Kidney epithelial cell (primary cell): ENCODE measurements around the gene SRPK2. TPM values are rescaled to one million over a fixed set of nuclear protein-coding genes. Genes with fewer than 3 reads are reported as not detected.

ENCODE experiments used
- DNase-seq: peaks from one replicate; pipeline ENCODE4 v3.0.0-alpha.2; 2010; ENCODE audit warnings: low read depth
- H3K27me3 ChIP-seq: 2 replicates; pipeline ENCODE4 v1.6.0; 2011; ENCODE audit warnings: low read length; ENCODE audit not compliant: control insufficient read depth, insufficient read depth
- H3K36me3 ChIP-seq: 2 replicates; pipeline ENCODE4 v1.5.1; 2011; ENCODE audit warnings: low read length; ENCODE audit not compliant: control insufficient read depth, insufficient read depth
- H3K4me3 ChIP-seq: 2 replicates; pipeline ENCODE4 v1.5.1; 2011; ENCODE audit warnings: low read depth, mild to moderate bottlenecking, control low read depth, low read length
- CTCF ChIP-seq: IDR thresholded peaks from 2 replicates; pipeline ENCODE4 v1.5.1; 2011; ENCODE audit warnings: mild to moderate bottlenecking, moderate library complexity, low read length, control low read depth, inconsistent platforms; ENCODE audit not compliant: insufficient read depth, poor library complexity, severe bottlenecking
- total RNA-seq: library from RNA; depleted of rRNA; stranded (reverse); fragments of >200 nt; gene quantifications from 2 replicates; pipeline ENCODE4 v1.2.3, GENCODE V29; 2015

The SRPK2 gene
- total RNA-seq, 1 donor from 2014 or later = 33.9 TPM

GRCh38 chr7:105112440-105113418 lies 276.0 kb downstream of the SRPK2 start:
- no peak for TF ChIP-seq CTCF
- peaks cover 7% of the 10 kb centered on the region for H3K36me3 ChIP-seq
- H3K27me3 ChIP-seq = no peaks in the 10 kb centered on the region
- no peak overlapping the region for H3K4me3 ChIP-seq
- DNase-seq = no peak

- Histone ChIP-seq H3K4me3 (no peak overlapping the region), H3K27me3 (no peaks in the 10 kb centered on the region), H3K36me3 (peaks cover 6% of the 10 kb centered on the region)
- no peak for DNase-seq
- no peak for TF ChIP-seq CTCF
These were observed 281.3 kb downstream of the SRPK2 start for GRCh38 chr7:105107458-105107857.

- H3K36me3 ChIP-seq = peaks cover 2% of the 10 kb centered on the region
- TF ChIP-seq CTCF = no peak
- DNase-seq = no peak
- H3K4me3 ChIP-seq = no peak overlapping the region
- H3K27me3 ChIP-seq = no peaks in the 10 kb centered on the region
These were observed 282.2 kb downstream of the SRPK2 start for GRCh38 chr7:105106473-105106872.

GRCh38 chr7:105105579-105105978 lies 283.1 kb downstream of the SRPK2 start:
- H3K27me3 ChIP-seq = no peaks in the 10 kb centered on the region
- no peak overlapping the region for H3K4me3 ChIP-seq
- no peak for DNase-seq
- TF ChIP-seq CTCF = no peak
- peaks cover 2% of the 10 kb centered on the region for H3K36me3 ChIP-seq

GRCh38 chr7:105102557-105103352 lies 286.0 kb downstream of the SRPK2 start:
- Histone ChIP-seq H3K27me3 (no peaks in the 10 kb centered on the region), H3K36me3 (no peaks in the 10 kb centered on the region), H3K4me3 (no peak overlapping the region)
- TF ChIP-seq CTCF = no peak
- DNase-seq = no peak
